H1 (cell line): ENCODE measurements around the gene AIG1.

Source experiments
- CTCF ChIP-seq, 3 experiments: IDR thresholded peaks; 1 replicate in 2 of 3; 2 replicates in 1 of 3; pipeline versions ENCODE4 v1.5.1 to v1.6.1; 2011; ENCODE audit warnings: low read length in 3 of 3, mild to moderate bottlenecking in 3 of 3, inconsistent platforms in 2 of 3, low read depth in 1 of 3, moderate library complexity in 1 of 3; ENCODE audit not compliant: insufficient read depth in 1 of 3; ENCODE audit errors: control extremely low read depth in 1 of 3
- EP300 ChIP-seq, 2 experiments: IDR thresholded peaks; 1 replicate in 1 of 2; 2 replicates in 1 of 2; pipeline ENCODE4 v1.6.1; 2011 to 2012; ENCODE audit warnings: low read depth in 2 of 2, low read length in 2 of 2, mild to moderate bottlenecking in 2 of 2, borderline replicate concordance in 1 of 2, inconsistent platforms in 1 of 2, moderate library complexity in 1 of 2
- FOSL1 ChIP-seq: IDR thresholded peaks from 2 replicates; pipeline ENCODE4 v1.6.1; 2011; ENCODE audit warnings: mild to moderate bottlenecking, low read depth, low read length, moderate library complexity; ENCODE audit not compliant: insufficient read depth
- KDM4A ChIP-seq: IDR thresholded peaks from one replicate; pipeline ENCODE4 v1.7.1; 2012; ENCODE audit warnings: low read depth, mild to moderate bottlenecking, moderate library complexity, low read length, inconsistent platforms; ENCODE audit not compliant: severe bottlenecking
- POLR2A ChIP-seq, 2 experiments: IDR thresholded peaks; 1 replicate in 1 of 2; 2 replicates in 1 of 2; pipeline ENCODE4 v1.6.1; 2011; ENCODE audit warnings: low read depth in 2 of 2, low read length in 2 of 2, mild to moderate bottlenecking in 2 of 2; ENCODE audit errors: control extremely low read depth in 1 of 2
- POLR2AphosphoS5 ChIP-seq: IDR thresholded peaks from 2 replicates; pipeline ENCODE4 v1.6.1; 2011; ENCODE audit warnings: low read depth, low read length
- RFX5 ChIP-seq: IDR thresholded peaks from 2 replicates; pipeline ENCODE4 v1.6.1; 2011; ENCODE audit warnings: low read depth, low read length, improper control_type of control experiment, borderline replicate concordance
- TCF12 ChIP-seq: IDR thresholded peaks from 2 replicates; pipeline ENCODE4 v1.6.1; 2011; ENCODE audit warnings: low read depth, mild to moderate bottlenecking, low read length
- YY1 ChIP-seq: IDR thresholded peaks from 2 replicates; pipeline ENCODE4 v1.6.1; 2011; ENCODE audit warnings: low read depth, mild to moderate bottlenecking, low read length

- TF ChIP-seq EP300 (IDR thresholded peaks at IDR 0.05; ENCODE audit: borderline replicate concordance in 1 of 2, low read depth in 2 of 2, low read length in 2 of 2) (no peak), CTCF (IDR thresholded peaks at IDR 0.05; ENCODE audit: control extremely low read depth in 1 of 3, insufficient read depth in 1 of 3, low read depth in 1 of 3, low read length in 3 of 3) (no peak), RFX5 (no peak), POLR2AphosphoS5 (no peak), POLR2A (IDR thresholded peaks at IDR 0.05; ENCODE audit: control extremely low read depth in 1 of 2, low read depth in 2 of 2, low read length in 2 of 2) (no peak), YY1 (no peak), FOSL1 (no peak), KDM4A (no peak), TCF12 (no peak)
Observed at GRCh38 chr6:143112837-143113236, 52.1 kb downstream of the AIG1 start.
